Mesangial cell (primary cell): Measurements from ENCODE around the gene GATAD2A. TPM values are rescaled to one million over a fixed set of nuclear protein-coding genes. Genes with fewer than 3 reads are reported as not detected.

Source experiments
- total RNA-seq: library from RNA; depleted of rRNA; stranded (reverse); fragments of >200 nt; gene quantifications from 2 replicates; pipeline ENCODE4 v1.2.3, GENCODE V29; 2015

GATAD2A gene
- 65.7 and 74.3 TPM in 2 replicates for total RNA-seq

GRCh38 chr19:19404879-19405860 lies at the start of gene GATAD2A:
Gene GATAD2A, plus strand, starts transcription at chr19:19405675. Its CDS starts 59,671 bp downstream, at chr19:19465346.

GRCh38 chr19:19514881-19515641 lies 109.6 kb downstream of the GATAD2A start, which contains the start of gene TSSK6:
Gene TSSK6, minus strand, starts transcription at chr19:19515548. Its CDS starts 121 bp downstream, at chr19:19515427.

GRCh38 chr19:19515642-19516519 lies 110.4 kb downstream of the GATAD2A start, which contains the start of gene NDUFA13:
Gene NDUFA13, plus strand, starts transcription at chr19:19516225. Its CDS starts 14 bp downstream, at chr19:19516239.

GRCh38 chr19:19528721-19529490 lies 123.4 kb downstream of the GATAD2A start, which contains the start of gene YJEFN3:
Gene YJEFN3, plus strand, starts transcription at chr19:19528911. Its CDS starts 22 bp downstream, at chr19:19528933.

GRCh38 chr19:19538061-19538784 lies 132.7 kb downstream of the GATAD2A start, which contains the start of gene CILP2:
Gene CILP2, plus strand, starts transcription at chr19:19538265. Its CDS starts 85 bp downstream, at chr19:19538350.

Other genes starting within 250 kb of the GATAD2A start
- gene MEF2B, start 235.4 kb upstream of the GATAD2A start, total RNA-seq: not detected in 2 replicates
- 21.4 and 43.2 TPM in 2 replicates for gene BORCS8, start 213.5 kb upstream of the GATAD2A start, total RNA-seq
- 95.5 and 116 TPM in 2 replicates for gene RFXANK, start 213.4 kb upstream of the GATAD2A start, total RNA-seq
- gene NR2C2AP, start 202.3 kb upstream of the GATAD2A start, total RNA-seq: 9.6 and 19.4 TPM in 2 replicates
- not detected in 2 replicates for gene NCAN, start 193.7 kb upstream of the GATAD2A start, total RNA-seq
- 0.16 TPM in 1 of 2 replicates, not detected in the other for gene TM6SF2, start 132.4 kb upstream of the GATAD2A start, total RNA-seq
- gene SUGP1, start 85.2 kb upstream of the GATAD2A start, total RNA-seq: 33.1 and 37.9 TPM in 2 replicates
- 22.0 and 33.1 TPM in 2 replicates for gene MAU2, start 84.8 kb upstream of the GATAD2A start, total RNA-seq
- 1.6 and 2.3 TPM in 2 replicates for gene TSSK6, start 109.9 kb downstream of the GATAD2A start, total RNA-seq
- gene NDUFA13, start 110.5 kb downstream of the GATAD2A start, total RNA-seq: 105 and 169 TPM in 2 replicates
- gene YJEFN3, start 123.2 kb downstream of the GATAD2A start, total RNA-seq: 0.51 and 0.98 TPM in 2 replicates
- gene CILP2, start 132.6 kb downstream of the GATAD2A start, total RNA-seq: 0.63 TPM in 1 of 2 replicates, not detected in the other
- gene PBX4, start 213.0 kb downstream of the GATAD2A start, total RNA-seq: 1.8 and 2.0 TPM in 2 replicates
- 14.7 and 19.8 TPM in 2 replicates for gene LPAR2, start 222.5 kb downstream of the GATAD2A start, total RNA-seq
- 8.0 and 8.8 TPM in 2 replicates for gene GMIP, start 238.0 kb downstream of the GATAD2A start, total RNA-seq